Astrocyte (in vitro differentiated cells and primary cell): ENCODE results near the gene FEM1B.

Source experiments
- CTCF ChIP-seq: IDR thresholded peaks from 2 replicates; pipeline ENCODE4 v1.5.1; 2011; ENCODE audit warnings: low read depth, mild to moderate bottlenecking, inconsistent platforms, low read length, moderate library complexity; ENCODE audit not compliant: insufficient read depth
- EZH2 ChIP-seq: IDR thresholded peaks from 2 replicates; pipeline ENCODE4 v1.6.1; 2012; ENCODE audit warnings: mild to moderate bottlenecking, low read length, inconsistent platforms; ENCODE audit not compliant: insufficient read depth

DNA sequence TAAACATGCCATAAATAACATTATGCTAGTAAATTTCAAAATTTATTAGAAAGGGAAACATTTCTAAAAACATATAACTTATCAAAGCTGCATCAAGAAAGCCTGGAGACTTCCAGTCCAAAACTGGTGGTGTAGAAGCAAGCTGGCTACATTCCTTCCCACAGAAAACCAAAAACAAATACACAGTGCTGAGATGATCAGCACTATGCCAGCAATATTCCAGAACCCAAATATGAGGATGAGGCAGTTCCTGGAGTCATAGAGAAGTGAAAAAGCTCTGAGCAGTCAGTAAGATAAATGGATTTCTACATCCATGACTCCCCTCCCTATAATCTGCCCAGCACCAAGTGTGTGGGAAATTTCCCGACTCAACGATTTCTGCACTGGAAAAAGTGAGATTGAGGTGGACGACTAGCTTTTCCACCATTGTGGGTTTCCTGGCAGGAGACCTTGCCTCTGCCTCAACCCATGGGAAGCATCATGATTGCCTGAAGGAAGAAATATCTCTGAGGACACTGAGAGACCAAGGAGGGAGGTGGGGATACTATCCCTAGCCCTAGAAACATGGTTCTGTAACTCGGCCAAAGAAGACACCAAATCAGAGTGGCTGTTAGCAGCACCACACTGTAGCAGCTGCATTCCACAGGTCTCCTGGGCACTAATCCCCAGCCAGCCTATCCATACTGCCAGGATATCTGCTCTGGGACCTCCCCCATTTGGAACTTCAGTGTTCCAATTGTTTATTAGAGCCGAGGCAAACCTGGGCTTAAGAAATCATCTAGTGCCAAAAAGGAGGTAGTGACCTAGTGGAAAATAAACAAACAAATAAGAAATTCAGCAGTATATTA, 36.2 kb upstream of the FEM1B start:
- TF ChIP-seq CTCF (no peak), EZH2 (no peak)
